ENCODE measurements around the gene TMEM109. TPM values are rescaled to one million over a fixed set of nuclear protein-coding genes. Genes with fewer than 3 reads are reported as not detected.

Gene TMEM109
- total and polyA plus RNA-seq, 2 of the 13 experiments (the other 11 are each of a cell fraction or from before 2014, with no cell fraction given) = 7.7 to 18.0 TPM

- no peak for ATAC-seq
- no peaks in the 10 kb centered on the region for H3K4me1 ChIP-seq (ENCODE audit: insufficient read depth, low read length)
- peaks cover 7 to 51% of the 10 kb centered on the region in 2 experiments; a peak in 4 of 5 replicates for H3K27me3 ChIP-seq (ENCODE audit: control insufficient read depth in 1 of 2, insufficient read depth in 2 of 2, low read length in 2 of 2)
- no peaks in the 10 kb centered on the region for H3K9me3 ChIP-seq (ENCODE audit: low read length)
- no TSS peak for BruUV-seq (replicated peaks)
- intact Hi-C loops (cut with micrococcal nuclease; ENCODE audit: unreplicated experiment) (no loop called here), in situ Hi-C loops (cut with HindIII; ENCODE audit: extremely low pct_ligation_motif_present, low pct_unique_long_range_greater_than_20kb) (no loop called here)
- POLR2A ChIA-PET = no interaction called here
- TF ChIP-seq ZBTB7B (CRISPR knock-in tag; IDR thresholded peaks at IDR 0.05) (no peak), ZNF317 (CRISPR knock-in tag; IDR thresholded peaks at IDR 0.05) (peak; percentile 96)
- DNase-seq (ENCODE audit: low spot score) = no peak
- no peak overlapping the region for H3K4me3 ChIP-seq (replicated peaks in 1 of 3; ENCODE audit: insufficient read depth in 1 of 3, low read depth in 2 of 3, low read length in 3 of 3)
- H3K36me3 ChIP-seq (replicated peaks in 1 of 2; ENCODE audit: control insufficient read depth in 1 of 2, insufficient read depth in 2 of 2, low read length in 2 of 2) = no peaks in the 10 kb centered on the region
- no peak overlapping the region for H3K27ac ChIP-seq (ENCODE audit: extremely low read length, insufficient read depth, low read length)
- no peaks in the 10 kb centered on the region for H4K20me1 ChIP-seq (ENCODE audit: insufficient read depth, low read length)
- no peaks in the 10 kb centered on the region for H3K79me2 ChIP-seq (ENCODE audit: insufficient read depth, low read length)
- 3% methylated on average over 1 of the region's 1 CpG for WGBS (ENCODE audit: low lambda C conversion rate)
- no peak overlapping the region for H3K4me2 ChIP-seq (ENCODE audit: low read depth, low read length)
- no peak overlapping the region for H2AFZ ChIP-seq (ENCODE audit: low read length)
- H3K9ac ChIP-seq (ENCODE audit: insufficient read depth, low read depth, low read length) = no peak overlapping the region
- CTCF ChIA-PET (ENCODE audit: low intra/inter-chr PET ratio, low total read pairs) = no interaction called here
- no peak for FAIRE-seq
Measured at GRCh38 chr11:60968223-60968622, 54.3 kb downstream of the TMEM109 start.

- ChIA-PET CTCF (ENCODE audit: low intra/inter-chr PET ratio, low total read pairs) (interaction anchor here (0.8 to 3.1 kb wide), 3 partner anchors 159 to 217 kb away, joined by 5 to 11 read pairs (median 8); no protein-coding TSS in a partner anchor), POLR2A (no interaction called here)
- no peaks in the 10 kb centered on the region for H4K20me1 ChIP-seq (ENCODE audit: insufficient read depth, low read length)
- H3K79me2 ChIP-seq (ENCODE audit: insufficient read depth, low read length) = no peaks in the 10 kb centered on the region
- DNase-seq (ENCODE audit: low spot score) (peak; percentile 16), FAIRE-seq (no peak), ATAC-seq (peak; percentile 89)
- WGBS (ENCODE audit: low lambda C conversion rate) = 7% methylated on average over 6 of the region's 9 CpGs
- no peak overlapping the region for H3K4me3 ChIP-seq (replicated peaks in 1 of 3; ENCODE audit: insufficient read depth in 1 of 3, low read depth in 2 of 3, low read length in 3 of 3)
- H3K4me2 ChIP-seq (ENCODE audit: low read depth, low read length) = no peak overlapping the region
- no peak overlapping the region for H2AFZ ChIP-seq (ENCODE audit: low read length)
- in situ Hi-C loops (cut with HindIII; ENCODE audit: extremely low pct_ligation_motif_present, low pct_unique_long_range_greater_than_20kb) = no loop called here
- H3K9ac ChIP-seq (ENCODE audit: insufficient read depth, low read depth, low read length) = no peak overlapping the region
- H3K27ac ChIP-seq (ENCODE audit: extremely low read length, insufficient read depth, low read length) = no peak overlapping the region
- BruUV-seq (replicated peaks) = no TSS peak
- peaks cover 7 to 65% of the 10 kb centered on the region in 2 experiments; a peak in 4 of 5 replicates for H3K27me3 ChIP-seq (ENCODE audit: control insufficient read depth in 1 of 2, insufficient read depth in 2 of 2, low read length in 2 of 2)
- no peaks in the 10 kb centered on the region for H3K9me3 ChIP-seq (ENCODE audit: low read length)
- intact Hi-C loops (cut with micrococcal nuclease; ENCODE audit: unreplicated experiment) = loop anchor here (1.0 kb wide), 1 partner anchor 203 kb away; no protein-coding TSS in a partner anchor
- H3K36me3 ChIP-seq (replicated peaks in 1 of 2; ENCODE audit: control insufficient read depth in 1 of 2, insufficient read depth in 2 of 2, low read length in 2 of 2) = no peaks in the 10 kb centered on the region
- no peaks in the 10 kb centered on the region for H3K4me1 ChIP-seq (ENCODE audit: insufficient read depth, low read length)
- TF ChIP-seq IRF9 (CRISPR knock-in tag; IDR thresholded peaks at IDR 0.05; ENCODE audit: borderline replicate concordance) (0 out of 2 replicates have a peak, but pooled peaks have one; percentile 41), TMF1 (CRISPR knock-in tag; IDR thresholded peaks at IDR 0.05; ENCODE audit: low read depth) (no peak), ZNF687 (CRISPR knock-in tag; IDR thresholded peaks at IDR 0.05) (0 out of 2 replicates have a peak, but pooled peaks have one; percentile 22), ZNF501 (CRISPR knock-in tag; IDR thresholded peaks at IDR 0.05) (0 out of 2 replicates have a peak, but pooled peaks have one; percentile 15), KDM2A (CRISPR knock-in tag; IDR thresholded peaks at IDR 0.05; ENCODE audit: borderline replicate concordance, low read depth) (0 out of 2 replicates have a peak, but pooled peaks have one; percentile 41), KLF9 (CRISPR knock-in tag; IDR thresholded peaks at IDR 0.05; ENCODE audit: low read depth) (no peak), ZNF281 (CRISPR knock-in tag; IDR thresholded peaks at IDR 0.05; ENCODE audit: borderline replicate concordance) (no peak), ZNF572 (CRISPR knock-in tag; IDR thresholded peaks at IDR 0.05) (no peak)
Measured at GRCh38 chr11:60970369-60970774, 56.4 kb downstream of the TMEM109 start.
